Activated CD4-positive, alpha-beta memory T cell treated with anti-CD3 and anti-CD28 coated beads, Interleukin-2, amount 10 ng/mL, durations not matched to agents 7 days and 5 days (primary cell): ENCODE data around the gene ZBED1. TPM values are rescaled to one million over a fixed set of nuclear protein-coding genes. Genes with fewer than 3 reads are reported as not detected.
"Not testable (repeated sequence)": the region's sequence is repeated elsewhere in the genome, so short reads cannot be mapped to it uniquely, and the experiment has no call there.

Source experiments
- CTCF ChIA-PET: fragments of 350-600 bp; sonication (Branson Sonifier 250); formaldehyde crosslinking; loops from one replicate; lab custom pipeline; 2021; ENCODE audit warnings: antibody characterized with exemption, inconsistent platforms; lab: Charles Lee
- POLR2A ChIA-PET: fragments of 350-600 bp; sonication (Branson Sonifier 250); formaldehyde crosslinking; loops from one replicate; lab custom pipeline; 2021; ENCODE audit warnings: antibody characterized with exemption; lab: Charles Lee
- DNase-seq: peaks from one replicate; pipeline ENCODE4 v3.0.0-alpha.2; 2020
- H3K27ac Mint-ChIP-seq: one replicate; pipeline ENCODE4 v1.8.0; 2021; ENCODE audit warnings: mild to moderate bottlenecking, mixed read lengths
- H3K27me3 Mint-ChIP-seq: one replicate; pipeline ENCODE4 v1.8.0; 2021; ENCODE audit warnings: mixed read lengths
- H3K36me3 Mint-ChIP-seq: one replicate; pipeline ENCODE4 v1.8.0; 2021; ENCODE audit warnings: low read depth, mixed read lengths
- H3K4me1 Mint-ChIP-seq: one replicate; pipeline ENCODE4 v1.8.0; 2021; ENCODE audit warnings: mixed read lengths
- H3K4me3 Mint-ChIP-seq: one replicate; pipeline ENCODE4 v1.8.0; 2021; ENCODE audit warnings: mild to moderate bottlenecking, mixed read lengths
- H3K9me3 Mint-ChIP-seq: one replicate; pipeline ENCODE4 v1.8.0; 2021; ENCODE audit warnings: mixed read lengths
- total RNA-seq, 2 experiments: library from RNA; stranded (reverse); gene quantifications; one replicate each; pipeline ENCODE4 v1.2.3, GENCODE V29; 2021

The ZBED1 gene
- total RNA-seq, 2 experiments from 2014 or later: 29.6 to 31.0 TPM

GRCh38 chrX:2460821-2461710, 39.7 kb downstream of the ZBED1 start:
- DNase-seq, H3K27ac Mint-ChIP-seq, H3K27me3 Mint-ChIP-seq, CTCF ChIA-PET, H3K4me1 Mint-ChIP-seq, POLR2A ChIA-PET, H3K4me3 Mint-ChIP-seq, H3K36me3 Mint-ChIP-seq, H3K9me3 Mint-ChIP-seq: not testable (repeated sequence)

DNA sequence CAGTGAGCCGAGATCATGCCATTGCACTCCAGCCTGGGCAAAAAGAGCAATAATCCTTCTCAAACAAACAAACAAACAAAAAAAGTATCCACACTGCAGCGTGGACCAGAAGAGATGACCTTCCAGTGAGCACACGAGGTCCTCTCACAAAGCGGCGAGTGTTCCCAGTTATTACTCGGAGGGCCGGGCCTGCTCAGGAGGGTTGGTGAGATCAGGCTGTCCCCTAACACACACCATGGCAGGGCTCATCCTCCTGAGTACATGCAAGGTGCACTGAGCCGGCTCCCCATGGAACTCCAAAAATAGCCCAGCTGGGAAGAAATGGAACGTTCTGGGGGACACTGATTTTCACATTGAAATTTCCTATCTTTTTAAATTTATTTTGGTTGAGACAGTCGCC, 40.7 kb downstream of the ZBED1 start:
- H3K9me3 Mint-ChIP-seq, H3K27ac Mint-ChIP-seq, H3K27me3 Mint-ChIP-seq, H3K4me1 Mint-ChIP-seq, DNase-seq, CTCF ChIA-PET, POLR2A ChIA-PET, H3K4me3 Mint-ChIP-seq, H3K36me3 Mint-ChIP-seq: not testable (repeated sequence)

- H3K9me3 Mint-ChIP-seq: peaks cover 3% of the 10 kb centered on the region
- no peak for DNase-seq
- H3K36me3 Mint-ChIP-seq: no peaks in the 10 kb centered on the region
- H3K4me1 Mint-ChIP-seq: no peaks in the 10 kb centered on the region
- H3K27me3 Mint-ChIP-seq: no peaks in the 10 kb centered on the region
- no peak overlapping the region for H3K4me3 Mint-ChIP-seq
- CTCF ChIA-PET: no interaction called here
- POLR2A ChIA-PET: no interaction called here
- H3K27ac Mint-ChIP-seq: no peak overlapping the region
Observed at GRCh38 chrX:2458309-2458708, 42.5 kb downstream of the ZBED1 start.

GRCh38 chrX:2457289-2458133, 43.3 kb downstream of the ZBED1 start:
- Mint-ChIP-seq H3K36me3 (peaks cover 6% of the 10 kb centered on the region), H3K4me1 (no peaks in the 10 kb centered on the region), H3K27ac (no peak overlapping the region), H3K27me3 (no peaks in the 10 kb centered on the region), H3K4me3 (no peak overlapping the region), H3K9me3 (peaks cover 9% of the 10 kb centered on the region)
- ChIA-PET CTCF (no interaction called here), POLR2A (no interaction called here)
- DNase-seq: no peak

DNA sequence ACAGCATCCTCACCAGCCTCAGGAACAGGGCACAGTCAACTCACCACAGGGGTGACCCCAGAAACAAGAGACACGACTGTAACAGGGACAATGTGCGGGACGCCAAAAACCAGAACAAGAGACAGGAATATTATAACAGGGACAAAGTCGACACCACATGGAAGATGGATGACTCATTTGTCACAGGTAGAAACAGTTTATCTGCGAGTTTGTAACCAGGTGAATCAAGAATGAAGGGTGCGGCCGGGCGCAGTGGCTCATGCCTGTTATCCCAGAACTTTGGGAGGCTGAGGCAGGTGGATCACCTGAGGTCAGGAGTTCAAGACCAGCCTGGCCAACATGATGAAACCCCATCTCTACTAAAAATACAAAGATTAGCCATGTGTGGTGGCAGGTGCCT, 44.7 kb downstream of the ZBED1 start:
- H3K27me3 Mint-ChIP-seq, H3K36me3 Mint-ChIP-seq, DNase-seq, POLR2A ChIA-PET, CTCF ChIA-PET, H3K4me3 Mint-ChIP-seq, H3K4me1 Mint-ChIP-seq, H3K27ac Mint-ChIP-seq: not testable (repeated sequence)
- peaks cover 11% of the 10 kb centered on the region for H3K9me3 Mint-ChIP-seq

GRCh38 chrX:2454620-2455019, 46.2 kb downstream of the ZBED1 start:
- H3K4me3 Mint-ChIP-seq, H3K27ac Mint-ChIP-seq, DNase-seq, POLR2A ChIA-PET, H3K36me3 Mint-ChIP-seq, CTCF ChIA-PET, H3K27me3 Mint-ChIP-seq, H3K4me1 Mint-ChIP-seq: not testable (repeated sequence)
- peaks cover 11% of the 10 kb centered on the region for H3K9me3 Mint-ChIP-seq

DNA sequence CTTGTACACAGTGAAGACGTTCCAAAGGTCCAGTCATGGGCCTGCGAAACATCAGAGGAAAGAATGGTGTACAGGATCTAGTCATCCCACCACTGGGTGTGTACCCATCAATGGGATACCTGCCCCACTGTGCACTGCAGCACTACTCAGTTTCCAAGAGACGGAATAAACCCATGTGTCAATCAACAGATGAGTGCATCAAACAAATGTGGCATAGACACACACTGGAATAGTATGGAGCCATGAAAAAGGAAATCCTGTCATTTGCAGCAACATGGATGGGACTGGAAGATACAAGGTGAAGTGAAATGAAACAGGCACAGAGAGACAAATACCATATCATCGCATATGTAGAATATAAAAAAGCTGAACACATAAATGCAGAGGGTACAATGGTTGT, 48.0 kb downstream of the ZBED1 start:
- ChIA-PET CTCF (no interaction called here), POLR2A (no interaction called here)
- Mint-ChIP-seq H3K27ac (no peak overlapping the region), H3K4me3 (no peak overlapping the region), H3K36me3 (peaks cover 9% of the 10 kb centered on the region), H3K9me3 (peaks cover 8% of the 10 kb centered on the region), H3K4me1 (no peaks in the 10 kb centered on the region), H3K27me3 (no peaks in the 10 kb centered on the region)
- DNase-seq: no peak

- ChIA-PET POLR2A (no interaction called here), CTCF (no interaction called here)
- no peaks in the 10 kb centered on the region for H3K4me1 Mint-ChIP-seq
- peaks cover 13% of the 10 kb centered on the region for H3K36me3 Mint-ChIP-seq
- no peak overlapping the region for H3K27ac Mint-ChIP-seq
- no peaks in the 10 kb centered on the region for H3K27me3 Mint-ChIP-seq
- peaks cover 8% of the 10 kb centered on the region for H3K9me3 Mint-ChIP-seq
- no peak for DNase-seq
- H3K4me3 Mint-ChIP-seq: no peak overlapping the region
Observed at GRCh38 chrX:2452317-2452784, 48.4 kb downstream of the ZBED1 start.

- Mint-ChIP-seq H3K9me3 (peaks cover 8% of the 10 kb centered on the region), H3K27me3 (no peaks in the 10 kb centered on the region), H3K27ac (no peak overlapping the region), H3K4me1 (no peaks in the 10 kb centered on the region), H3K36me3 (peaks cover 14% of the 10 kb centered on the region), H3K4me3 (no peak overlapping the region)
- ChIA-PET CTCF (no interaction called here), POLR2A (no interaction called here)
- no peak for DNase-seq
Observed at GRCh38 chrX:2451501-2452316, 49.1 kb downstream of the ZBED1 start.

- ChIA-PET POLR2A (no interaction called here), CTCF (no interaction called here)
- Mint-ChIP-seq H3K4me3 (no peak overlapping the region), H3K27ac (no peak overlapping the region), H3K27me3 (no peaks in the 10 kb centered on the region), H3K36me3 (peaks cover 14% of the 10 kb centered on the region), H3K9me3 (peaks cover 8% of the 10 kb centered on the region), H3K4me1 (no peaks in the 10 kb centered on the region)
- DNase-seq: no peak
Observed at GRCh38 chrX:2450681-2451080, 50.1 kb downstream of the ZBED1 start.

DNA sequence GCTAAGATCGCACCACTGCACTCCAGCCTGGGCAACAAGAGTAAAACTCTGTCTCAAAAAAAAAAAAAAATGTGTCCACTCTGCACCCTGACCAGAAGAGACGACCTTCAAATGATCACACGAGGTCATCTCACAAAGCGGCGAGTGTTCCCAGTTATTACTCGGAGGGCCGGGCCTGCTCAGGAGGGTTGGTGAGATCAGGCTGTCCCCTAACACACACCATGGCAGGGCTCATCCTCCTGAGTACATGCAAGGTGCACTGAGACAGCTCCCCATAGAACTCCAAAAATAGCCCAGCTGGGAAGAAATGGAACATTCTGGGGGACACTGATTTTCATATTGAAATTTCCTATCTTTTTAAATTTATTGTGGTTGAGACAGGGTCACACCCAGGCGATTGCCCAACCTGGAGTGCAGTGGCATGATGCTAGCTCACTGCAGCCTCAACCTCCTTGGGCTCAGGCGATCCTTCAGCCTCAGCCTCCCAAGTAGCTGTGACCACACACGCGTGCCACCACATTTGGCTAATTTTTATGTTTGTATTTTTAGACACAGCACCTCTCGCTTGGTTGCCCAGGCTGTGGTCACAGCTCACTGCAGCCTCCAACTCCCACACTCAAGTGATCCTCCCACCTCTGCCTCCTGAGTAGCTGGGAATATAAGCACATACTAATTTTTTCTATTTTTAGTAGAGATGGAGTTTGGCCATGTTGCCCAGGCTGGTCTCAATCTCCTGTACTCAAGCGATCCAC, 51.5 kb downstream of the ZBED1 start:
- Mint-ChIP-seq H3K27ac (no peak overlapping the region), H3K4me1 (no peaks in the 10 kb centered on the region), H3K27me3 (no peaks in the 10 kb centered on the region), H3K36me3 (peaks cover 14% of the 10 kb centered on the region), H3K9me3 (peaks cover 8% of the 10 kb centered on the region), H3K4me3 (no peak overlapping the region)
- ChIA-PET POLR2A (no interaction called here), CTCF (no interaction called here)
- no peak for DNase-seq

GRCh38 chrX:2447484-2447883, 53.3 kb downstream of the ZBED1 start:
- POLR2A ChIA-PET: no interaction called here
- no peak overlapping the region for H3K4me3 Mint-ChIP-seq
- peaks cover 10% of the 10 kb centered on the region for H3K36me3 Mint-ChIP-seq
- DNase-seq: no peak
- peaks cover 2% of the 10 kb centered on the region for H3K9me3 Mint-ChIP-seq
- CTCF ChIA-PET: no interaction called here
- no peaks in the 10 kb centered on the region for H3K27me3 Mint-ChIP-seq
- H3K4me1 Mint-ChIP-seq: no peaks in the 10 kb centered on the region
- no peak overlapping the region for H3K27ac Mint-ChIP-seq
